ENCODE data around the gene ARNT2.

ARNT2 gene

GRCh38 chr15:80504931-80505330, 100.7 kb downstream of the ARNT2 start:
- no peak for TF ChIP-seq CTCF (IDR thresholded peaks at IDR 0.05; ENCODE audit: insufficient read depth, low read length, poor library complexity, severe bottlenecking)
- no peaks in the 10 kb centered on the region; the same call in none of the 2 replicates for H3K27me3 ChIP-seq (replicated peaks; ENCODE audit: control insufficient read depth, insufficient read depth, low read length)
- no peak overlapping the region for H3K4me3 ChIP-seq (replicated peaks; ENCODE audit: low read depth, low read length)
- H3K36me3 ChIP-seq (ENCODE audit: control insufficient read depth, insufficient read depth, low read length) = no peaks in the 10 kb centered on the region
- DNase-seq (ENCODE audit: extremely low read depth, insufficient read length) = no peak

- H3K27me3 ChIP-seq (replicated peaks; ENCODE audit: control insufficient read depth, insufficient read depth, low read length) = no peaks in the 10 kb centered on the region; the same call in none of the 2 replicates
- no peak for DNase-seq (ENCODE audit: extremely low read depth, insufficient read length)
- no peak overlapping the region for H3K4me3 ChIP-seq (replicated peaks; ENCODE audit: low read depth, low read length)
- no peaks in the 10 kb centered on the region for H3K36me3 ChIP-seq (ENCODE audit: control insufficient read depth, insufficient read depth, low read length)
- TF ChIP-seq CTCF (IDR thresholded peaks at IDR 0.05; ENCODE audit: insufficient read depth, low read length, poor library complexity, severe bottlenecking) = no peak
These were observed 102.2 kb downstream of the ARNT2 start for GRCh38 chr15:80506286-80506893.

GRCh38 chr15:80507131-80507530, 102.9 kb downstream of the ARNT2 start:
- no peak for TF ChIP-seq CTCF (IDR thresholded peaks at IDR 0.05; ENCODE audit: insufficient read depth, low read length, poor library complexity, severe bottlenecking)
- H3K4me3 ChIP-seq (replicated peaks; ENCODE audit: low read depth, low read length) = no peak overlapping the region
- H3K27me3 ChIP-seq (replicated peaks; ENCODE audit: control insufficient read depth, insufficient read depth, low read length) = no peaks in the 10 kb centered on the region; the same call in none of the 2 replicates
- DNase-seq (ENCODE audit: extremely low read depth, insufficient read length) = no peak
- no peaks in the 10 kb centered on the region for H3K36me3 ChIP-seq (ENCODE audit: control insufficient read depth, insufficient read depth, low read length)

GRCh38 chr15:80507638-80508316, 103.6 kb downstream of the ARNT2 start:
- TF ChIP-seq CTCF (IDR thresholded peaks at IDR 0.05; ENCODE audit: insufficient read depth, low read length, poor library complexity, severe bottlenecking) = no peak
- H3K27me3 ChIP-seq (replicated peaks; ENCODE audit: control insufficient read depth, insufficient read depth, low read length) = no peaks in the 10 kb centered on the region; the same call in 1 of the 2 replicates
- no peaks in the 10 kb centered on the region for H3K36me3 ChIP-seq (ENCODE audit: control insufficient read depth, insufficient read depth, low read length)
- DNase-seq (ENCODE audit: extremely low read depth, insufficient read length) = no peak
- H3K4me3 ChIP-seq (replicated peaks; ENCODE audit: low read depth, low read length) = no peak overlapping the region

- no peak for TF ChIP-seq CTCF (IDR thresholded peaks at IDR 0.05; ENCODE audit: insufficient read depth, low read length, poor library complexity, severe bottlenecking)
- Histone ChIP-seq H3K36me3 (ENCODE audit: control insufficient read depth, insufficient read depth, low read length) (no peaks in the 10 kb centered on the region), H3K4me3 (replicated peaks; ENCODE audit: low read depth, low read length) (no peak overlapping the region), H3K27me3 (replicated peaks; ENCODE audit: control insufficient read depth, insufficient read depth, low read length) (no peaks in the 10 kb centered on the region; the same call in 1 of the 2 replicates)
- DNase-seq (ENCODE audit: extremely low read depth, insufficient read length) = no peak
These were observed 104.6 kb downstream of the ARNT2 start for GRCh38 chr15:80508783-80509182.
